Inflammatory macrophage treated with lipopolysaccharide for 4 hours (primary cell): ENCODE results near the gene ZNF594.
"Not testable (repeated sequence)": the region's sequence is repeated elsewhere in the genome, so short reads cannot be mapped to it uniquely, and the experiment has no call there.

Experiments used
- DNase-seq: peaks from one replicate; pipeline ENCODE4 v3.0.0-alpha.2; 2020

Gene ZNF594

DNA sequence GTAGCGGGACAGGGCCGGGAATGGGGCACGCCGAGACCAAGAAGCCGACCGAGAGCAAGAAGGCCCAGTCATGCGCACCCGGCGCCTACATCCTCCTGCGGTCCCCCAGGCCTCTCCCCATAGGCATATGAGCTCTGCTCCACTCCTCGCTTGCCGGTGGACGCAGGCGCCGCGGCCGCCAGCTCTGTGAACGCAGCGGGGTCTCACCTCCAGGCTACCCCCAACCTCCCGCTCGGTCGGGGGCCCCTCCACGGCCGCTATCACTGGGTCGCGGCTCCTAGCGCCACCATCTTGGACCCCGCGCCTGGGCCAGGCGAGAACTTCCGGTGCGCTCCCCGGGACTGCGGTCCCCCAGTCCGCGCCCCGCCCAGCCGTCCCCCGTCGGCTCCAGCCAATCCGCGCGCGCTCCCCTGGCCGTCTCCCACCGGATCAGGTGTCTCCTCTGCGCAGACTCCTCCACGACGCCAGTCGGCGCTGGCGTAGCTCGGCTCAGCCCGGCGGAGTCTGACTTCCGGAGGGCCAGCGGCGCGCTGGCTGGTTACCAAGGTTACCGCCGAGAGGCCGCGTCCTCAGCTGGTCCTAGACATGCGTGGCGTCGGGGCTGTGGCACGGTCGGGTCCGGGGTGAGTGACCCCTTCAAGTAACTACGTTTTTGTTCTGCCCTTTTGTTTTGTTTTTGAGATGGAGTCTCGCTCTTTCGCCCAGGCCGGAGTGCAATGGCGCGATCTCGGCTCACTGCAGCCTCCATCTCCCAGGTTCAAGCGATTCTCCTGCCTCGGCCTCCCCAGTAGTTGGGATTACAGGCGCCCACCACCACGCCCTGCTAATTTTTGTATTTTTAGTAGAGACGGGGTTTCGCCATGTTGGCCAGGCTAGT, at the start of gene ZNF594:
Gene ZNF594 (minus strand): TSS at position 328 of the 877 bp plus-strand sequence. CDS start 7,612 bp downstream, outside the sequence.
- DNase-seq, result peak; percentile 95

DNA sequence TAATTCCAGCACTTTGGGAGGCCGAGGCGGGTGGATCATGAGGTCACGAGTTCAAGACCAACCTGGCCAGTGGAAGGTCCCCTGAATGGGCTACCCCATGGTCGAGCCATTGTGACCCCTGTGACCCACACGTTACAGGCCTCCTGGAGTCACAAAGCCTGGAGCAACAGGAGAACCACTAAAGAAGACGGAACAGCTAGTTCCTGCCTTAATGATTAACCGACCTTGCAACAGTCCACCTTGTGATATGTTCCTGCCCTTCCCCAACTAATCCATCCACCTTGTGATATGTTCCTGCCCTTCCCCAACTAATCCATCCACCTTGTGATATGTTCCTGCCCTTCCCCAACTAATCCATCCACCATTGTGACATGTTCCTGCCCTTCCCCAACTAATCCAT, 48.1 kb upstream of the ZNF594 start:
- DNase-seq, result not testable (repeated sequence)

DNA sequence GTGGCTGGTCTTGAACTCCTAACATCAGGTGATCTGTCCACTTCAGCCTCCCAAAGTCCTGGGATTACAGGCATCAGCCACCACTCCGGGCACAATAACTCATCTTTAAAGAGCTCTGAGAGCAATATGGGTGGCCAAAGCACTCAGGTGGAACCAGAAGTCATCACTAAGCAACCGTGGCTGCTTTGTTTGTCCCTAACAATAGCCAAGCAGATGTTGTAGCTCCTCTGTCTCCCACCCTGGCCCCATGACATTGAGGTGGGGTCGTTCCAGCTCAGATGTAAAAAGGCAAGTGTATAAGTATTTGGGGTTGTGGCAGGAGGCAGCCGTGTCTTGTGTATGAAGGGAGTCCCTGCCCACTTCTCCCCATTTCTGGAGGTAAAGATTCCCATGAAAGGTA, 46.7 kb upstream of the ZNF594 start:
- DNase-seq, result no peak

DNA sequence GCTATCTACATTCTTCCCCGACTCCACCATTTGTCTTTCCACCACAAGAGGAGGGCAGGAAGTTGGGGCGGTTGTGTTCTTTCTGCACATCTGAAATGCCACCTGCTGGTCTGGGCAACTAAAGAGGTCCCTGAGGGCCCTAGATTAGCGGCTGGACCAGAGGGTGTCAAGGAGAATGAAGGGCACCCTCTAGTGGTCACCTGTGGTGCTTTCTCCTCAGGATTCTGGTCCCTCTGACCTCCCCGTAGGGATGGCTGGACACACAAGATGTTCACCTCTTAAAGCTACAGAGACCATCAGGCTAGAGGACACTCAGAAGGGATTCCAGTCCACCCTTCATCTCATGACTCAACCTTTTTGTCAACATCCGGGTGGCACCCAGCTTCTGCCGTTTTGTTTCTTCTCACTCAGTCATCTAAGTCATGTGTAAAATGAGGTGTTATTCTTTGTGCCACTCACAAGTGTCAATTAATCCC, 45.9 kb upstream of the ZNF594 start:
- DNase-seq, result peak; percentile 84

DNA sequence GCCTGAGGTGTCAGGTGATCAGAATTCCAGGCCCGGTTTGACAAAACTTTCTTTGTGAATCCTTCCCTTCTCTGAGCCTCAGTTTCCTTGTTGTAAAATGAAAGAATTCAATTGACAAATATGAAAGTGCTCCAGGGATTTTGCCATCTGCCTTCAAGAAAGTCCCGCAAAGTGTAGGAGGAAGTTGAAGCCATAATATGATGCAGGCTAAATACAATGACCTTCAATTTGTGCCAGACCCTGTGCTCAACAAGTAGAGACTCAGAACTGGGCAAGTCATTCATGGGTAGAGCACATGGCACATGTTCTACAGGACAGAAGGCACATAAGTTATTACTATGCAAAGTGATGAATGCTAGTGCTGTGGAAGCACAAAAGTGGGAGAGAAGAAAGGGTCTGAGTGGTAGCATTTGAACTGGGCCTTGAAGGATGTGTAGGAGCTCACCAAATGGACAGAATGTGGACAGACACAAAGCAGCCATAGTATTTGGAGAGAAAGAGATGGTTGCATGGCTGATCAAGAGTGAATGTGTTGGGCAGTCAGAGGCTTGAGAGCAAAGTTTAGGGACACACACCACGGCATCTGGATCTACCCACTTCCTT, 45.4 kb upstream of the ZNF594 start:
- DNase-seq, result peak; percentile 52

DNA sequence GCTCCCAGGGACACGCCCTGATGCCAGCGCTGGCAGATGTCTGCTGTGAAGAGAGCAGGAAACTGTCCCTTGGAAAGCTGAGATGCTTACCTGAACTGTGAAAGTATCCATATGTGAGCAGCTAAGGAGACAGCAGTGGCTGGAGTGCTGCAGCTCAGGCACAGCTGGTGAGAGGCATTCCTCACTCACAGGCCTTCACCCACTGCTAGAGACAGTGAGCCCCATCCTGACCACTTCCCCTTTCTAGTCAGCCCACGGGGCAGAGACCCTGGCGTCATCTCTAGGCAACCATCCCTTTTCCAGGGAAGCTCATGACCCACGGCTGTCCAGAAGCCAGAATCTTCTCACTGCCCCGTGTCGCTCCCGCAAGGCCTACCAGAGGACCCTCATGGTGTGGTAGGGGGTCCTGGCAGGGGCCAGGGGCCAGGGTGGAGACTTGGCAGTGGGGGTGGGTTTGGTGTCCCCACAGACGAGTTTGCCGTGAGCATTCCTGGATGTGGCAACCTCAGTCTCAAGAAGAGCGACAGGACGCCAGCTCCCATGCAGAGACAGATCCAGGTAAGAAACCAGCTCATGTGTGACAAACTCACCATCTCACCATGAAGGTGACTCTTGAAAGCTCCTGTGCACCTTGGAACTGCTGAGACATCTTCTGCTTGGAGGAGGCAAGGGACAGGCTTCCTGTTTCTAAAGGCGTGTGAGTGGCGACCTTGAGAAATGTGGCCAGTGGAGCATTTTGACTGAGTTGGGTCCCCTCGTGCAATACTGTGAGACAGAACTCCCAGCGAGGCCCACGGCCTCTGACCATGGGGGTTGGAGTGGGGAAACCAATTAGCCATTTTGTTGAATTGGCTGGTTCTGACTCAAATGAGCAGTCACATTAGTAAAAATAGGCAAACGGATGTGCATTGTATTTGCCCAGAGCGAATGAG, 43.2 kb upstream of the ZNF594 start, which contains the start of gene SCIMP:
Gene SCIMP (minus strand): TSS at position 216 of the 932 bp plus-strand sequence. CDS start 105 bp downstream, at position 111.
- peak; percentile 94 for DNase-seq

DNA sequence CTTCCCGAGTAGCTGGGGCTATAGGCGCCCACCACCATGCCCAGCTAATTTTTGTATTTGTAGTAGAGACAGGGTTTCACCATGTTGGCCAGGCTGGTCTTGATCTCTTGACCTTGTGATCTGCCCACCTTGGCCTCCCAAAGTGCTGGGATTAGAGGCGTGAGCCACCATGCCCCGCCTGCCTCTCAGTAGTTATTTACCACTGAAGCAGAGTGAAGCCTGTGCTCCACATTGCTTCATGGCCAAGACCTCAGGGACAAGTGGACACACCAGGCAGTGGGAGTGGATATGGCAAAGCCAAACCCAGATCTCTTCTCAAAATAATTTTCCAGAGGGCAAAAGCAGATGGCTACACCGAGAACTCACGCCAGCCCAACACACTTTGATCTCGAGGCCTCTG, 41.8 kb upstream of the ZNF594 start:
- DNase-seq, result not testable (repeated sequence)

DNA sequence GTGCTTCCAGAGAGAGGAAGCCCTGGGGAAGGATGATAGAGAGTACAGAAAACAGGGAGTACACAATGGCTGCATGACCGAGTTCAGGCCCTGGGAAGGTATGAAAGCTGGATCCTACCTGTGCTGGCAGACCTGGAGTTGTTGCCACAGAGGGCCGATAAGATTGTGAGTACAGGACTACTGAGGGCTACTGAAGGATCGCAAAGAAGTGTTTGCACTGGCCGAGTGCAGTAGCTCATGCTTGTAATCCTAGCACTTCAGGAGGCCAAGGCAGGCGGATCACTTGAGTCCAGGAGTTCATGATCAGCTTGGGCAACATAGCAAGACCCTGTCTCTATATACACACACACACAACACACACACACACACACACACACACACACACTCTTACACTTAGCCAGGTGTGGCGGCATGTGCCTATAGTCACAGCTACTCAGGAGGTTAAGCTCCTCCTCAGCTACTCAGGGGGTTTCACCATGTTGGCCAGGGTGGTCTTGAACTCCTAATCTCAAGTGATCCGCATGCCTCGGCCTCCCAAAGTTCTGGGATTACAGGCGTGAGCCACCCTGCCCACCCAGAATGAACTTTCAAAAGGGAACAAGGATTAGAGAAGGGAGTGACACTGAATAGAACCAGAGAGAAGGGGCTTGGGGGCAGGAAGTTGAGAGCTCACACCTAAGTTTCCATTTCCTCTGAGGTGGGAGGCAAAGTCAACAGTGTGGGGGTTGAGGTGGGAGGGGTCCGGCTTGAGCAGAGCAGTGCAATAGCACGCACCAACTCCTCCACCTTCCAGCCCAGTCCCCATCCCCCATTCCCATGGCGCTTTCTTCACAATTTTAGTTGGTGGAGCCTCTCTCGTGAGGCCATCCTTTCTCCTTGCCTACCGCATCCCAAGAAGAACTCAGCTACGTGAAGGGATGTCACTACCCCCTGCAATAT, 35.5 kb upstream of the ZNF594 start:
- no peak for DNase-seq

DNA sequence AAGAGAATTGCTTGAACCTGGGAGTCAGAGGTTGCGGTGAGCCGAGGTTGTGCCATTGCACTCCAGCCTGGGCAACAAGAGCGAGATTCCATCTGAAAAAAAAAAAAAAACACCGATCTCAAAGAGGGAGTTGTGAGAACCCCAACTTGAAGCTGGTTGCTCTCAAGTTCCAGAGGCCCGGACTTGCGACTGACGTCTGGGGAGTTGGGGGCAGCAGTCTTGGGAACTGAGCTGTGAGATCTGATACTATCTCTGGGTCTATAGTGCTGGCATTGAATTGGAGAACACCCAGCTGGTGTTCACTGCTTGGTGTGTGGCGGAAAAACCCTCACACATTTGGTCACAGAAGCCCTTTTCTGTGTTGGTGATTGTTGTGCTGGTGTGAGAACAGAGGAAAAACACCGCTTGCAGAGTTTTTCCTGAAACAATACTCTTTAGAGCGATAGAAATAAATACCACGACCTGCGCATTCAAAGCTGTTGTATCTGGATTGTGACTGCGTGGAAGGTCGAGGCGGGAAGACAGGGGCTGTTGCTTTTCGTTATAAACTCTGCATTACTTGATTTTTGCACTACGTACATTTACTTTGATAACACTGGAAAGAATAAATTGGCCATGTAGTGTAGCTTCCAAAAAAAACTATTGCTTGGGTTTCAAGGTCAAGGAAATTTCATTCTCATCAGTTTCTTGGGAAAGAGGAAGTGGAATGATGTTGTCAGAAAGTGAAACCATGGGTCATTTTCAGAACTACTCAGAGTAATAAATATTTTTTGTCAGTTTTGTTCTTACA, 34.2 kb upstream of the ZNF594 start:
- DNase-seq, result peak; percentile 90

DNA sequence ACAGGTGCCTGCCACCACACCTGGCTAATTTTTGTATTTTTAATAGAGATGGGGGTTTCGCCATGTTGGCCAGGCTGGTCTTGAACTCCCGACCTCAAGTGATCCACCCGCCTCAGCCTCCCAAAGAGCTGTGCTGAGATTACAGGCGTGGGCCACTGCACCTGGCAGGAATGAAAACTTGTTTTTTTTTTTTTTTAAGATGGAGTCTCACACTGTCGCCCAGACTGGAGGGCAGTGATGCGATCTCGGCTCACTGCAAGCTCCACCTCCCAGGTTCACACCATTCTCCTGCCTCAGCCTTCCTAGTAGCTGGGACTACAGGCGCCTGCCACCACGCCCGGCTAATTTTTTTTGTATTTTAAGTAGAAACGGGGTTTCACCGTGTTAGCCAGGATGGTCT, 30.2 kb upstream of the ZNF594 start:
- not testable (repeated sequence) for DNase-seq

DNA sequence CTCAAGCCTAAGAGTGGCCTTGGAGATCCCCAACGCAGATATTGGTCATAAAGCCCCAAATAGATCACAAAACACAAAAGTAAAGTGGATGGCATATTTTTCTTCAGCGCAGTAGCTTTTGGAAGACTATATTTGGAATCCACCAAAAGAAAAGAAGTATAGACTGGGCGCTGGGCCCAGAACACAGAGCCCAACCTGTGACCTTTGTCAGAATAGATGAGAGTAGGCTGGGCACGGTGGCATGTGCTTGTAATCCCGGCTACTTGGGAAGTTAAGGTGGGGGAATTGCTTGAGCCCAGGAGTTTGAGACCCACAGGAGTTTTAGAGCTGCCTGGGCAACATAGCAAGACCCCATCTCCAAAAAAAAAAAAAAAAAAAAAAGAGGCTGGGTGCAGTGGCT, 28.4 kb upstream of the ZNF594 start:
- DNase-seq, result no peak

DNA sequence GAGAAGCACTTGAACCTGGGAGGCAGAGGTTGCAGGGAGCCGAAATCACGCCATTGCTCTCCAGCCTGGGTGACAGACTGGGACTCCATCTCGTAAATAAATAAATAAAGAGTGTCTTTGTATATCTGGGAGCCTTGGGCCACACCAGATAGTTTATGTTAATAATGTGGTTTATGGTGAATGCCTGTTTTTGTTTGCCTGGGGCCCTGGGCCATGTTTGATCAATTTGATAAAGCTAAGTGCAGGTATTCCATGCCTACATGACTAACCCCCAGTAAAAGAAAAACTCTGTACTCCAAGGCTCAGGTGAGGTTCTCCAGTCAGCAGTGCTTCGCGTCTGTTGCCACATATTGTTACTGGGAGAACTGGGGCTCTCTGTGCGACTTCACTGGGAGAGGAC, 27.9 kb upstream of the ZNF594 start:
- no peak for DNase-seq

DNA sequence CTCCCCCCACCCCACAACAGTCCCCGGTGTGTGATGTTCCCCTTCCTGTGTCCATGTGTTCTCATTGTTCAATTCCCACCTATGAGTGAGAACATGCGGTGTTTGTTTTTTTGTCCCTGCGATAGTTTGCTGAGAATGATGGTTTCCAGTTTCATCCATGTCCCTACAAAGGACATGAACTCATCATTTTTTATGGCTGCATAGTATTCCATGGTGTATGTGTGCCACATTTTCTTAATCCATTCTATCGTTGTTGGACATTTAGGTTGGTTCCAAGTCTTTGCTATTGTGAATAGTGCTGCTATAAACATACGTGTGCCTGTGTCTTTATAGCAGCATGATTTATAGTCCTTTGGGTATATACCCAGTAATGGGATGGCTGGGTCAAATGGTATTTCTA, 25.9 kb upstream of the ZNF594 start:
- not testable (repeated sequence) for DNase-seq

DNA sequence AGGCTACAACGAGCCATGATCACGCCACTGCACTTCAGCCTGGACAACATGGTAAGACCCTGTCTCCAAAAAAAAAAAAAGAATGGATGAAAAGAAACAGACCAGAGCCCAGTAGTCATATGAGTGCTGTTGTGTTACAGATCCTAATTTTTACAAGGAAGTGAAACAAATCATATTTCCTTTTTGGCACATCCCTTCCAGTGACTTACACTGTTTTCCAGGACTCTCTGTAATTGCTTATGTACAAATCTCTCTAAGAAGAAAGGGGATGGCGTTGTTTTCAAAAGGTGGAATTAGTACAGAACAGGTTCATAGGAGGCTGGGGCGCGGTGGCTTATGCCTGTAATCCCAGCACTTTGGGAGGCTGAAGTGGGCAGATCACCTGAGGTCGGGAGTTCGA, 19.8 kb upstream of the ZNF594 start:
- peak; percentile 80 for DNase-seq

DNA sequence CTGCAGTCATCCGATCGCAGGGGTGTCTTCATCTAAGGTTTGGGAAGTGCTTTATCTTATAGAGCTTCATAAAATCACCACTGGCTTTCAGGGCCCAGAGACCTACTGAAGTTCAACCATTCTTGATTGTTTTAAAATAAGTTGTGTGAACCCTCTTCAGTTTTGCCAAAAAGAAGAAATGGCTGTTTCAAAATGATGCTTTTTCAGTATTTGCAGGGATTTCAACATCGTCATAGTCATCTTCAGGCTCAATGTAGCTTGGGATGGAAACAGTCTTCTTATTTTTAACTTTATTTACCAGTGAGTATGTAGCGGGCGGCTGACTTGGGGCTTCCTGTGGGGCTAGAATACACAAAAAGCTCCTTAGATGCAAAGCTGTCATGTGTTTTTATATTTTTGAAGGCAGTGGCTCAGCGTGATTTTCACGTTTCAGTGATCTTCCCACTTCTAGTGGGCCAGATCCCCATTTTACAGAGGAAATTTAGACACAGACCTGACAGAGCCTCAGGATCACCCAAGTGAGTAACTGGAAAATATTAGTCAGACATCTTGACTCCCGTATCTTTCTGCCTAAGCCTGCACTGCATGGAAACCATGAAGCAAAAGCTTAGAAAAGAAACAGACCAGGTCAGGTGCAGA, 19.1 kb upstream of the ZNF594 start:
- DNase-seq, result peak; percentile 71

DNA sequence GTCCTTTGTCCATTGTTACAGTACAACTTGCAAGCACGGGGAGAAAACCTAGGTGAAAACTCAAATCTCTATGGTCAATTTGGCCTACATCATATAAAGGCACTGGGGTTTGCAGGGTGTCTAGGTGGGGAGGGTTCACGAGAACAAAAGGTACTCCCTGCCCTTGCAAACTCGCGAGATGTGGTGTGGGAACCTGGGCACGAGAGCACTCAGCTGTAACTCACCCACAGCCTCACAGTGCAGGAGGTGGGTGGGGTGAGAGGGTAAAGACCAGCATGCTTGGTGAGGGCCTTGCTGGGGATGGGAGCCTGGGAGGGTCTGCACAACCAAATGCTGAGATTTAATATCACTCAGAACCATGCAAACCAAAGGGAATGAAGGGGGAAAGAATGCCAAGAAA, 18.4 kb upstream of the ZNF594 start:
- DNase-seq, result no peak

DNA sequence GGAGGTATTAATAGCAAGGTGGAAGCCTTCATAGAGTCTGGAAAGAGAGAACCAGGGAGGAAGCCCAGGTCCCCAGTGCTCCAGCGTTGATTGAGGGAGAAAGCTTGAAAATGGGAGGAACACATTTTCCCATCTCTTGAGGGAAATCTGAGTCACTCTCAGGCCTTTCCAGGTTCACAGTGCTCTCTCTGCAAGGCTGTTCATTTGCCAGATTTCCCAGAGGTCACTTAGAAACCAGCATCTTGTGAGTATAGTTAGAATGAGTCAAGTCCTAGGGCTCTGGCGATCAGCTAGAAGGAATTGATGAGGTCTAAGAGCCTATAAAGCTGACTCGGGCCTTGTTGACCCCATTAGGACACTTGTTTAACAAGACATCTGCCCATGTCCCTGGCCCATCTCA, 17.7 kb upstream of the ZNF594 start:
- no peak for DNase-seq

DNA sequence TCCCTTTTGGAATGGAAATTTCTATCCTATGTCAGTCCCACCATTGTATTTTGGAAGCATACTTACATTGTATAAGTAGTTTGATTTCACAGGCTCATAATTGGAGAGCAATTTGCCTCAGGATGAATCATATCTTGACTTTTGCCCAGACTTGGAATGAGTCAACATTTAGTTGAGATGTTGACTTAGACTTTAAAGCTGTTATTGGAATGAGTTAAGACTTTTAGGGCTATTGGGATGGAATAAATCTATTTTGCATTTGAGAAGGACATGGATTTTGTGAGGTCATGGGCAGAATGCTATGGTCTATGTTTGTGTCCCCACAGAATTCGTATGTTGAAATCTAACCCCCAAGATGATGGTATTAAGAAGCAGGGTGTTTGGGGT, 12.2 kb upstream of the ZNF594 start:
- DNase-seq, result no peak

DNA sequence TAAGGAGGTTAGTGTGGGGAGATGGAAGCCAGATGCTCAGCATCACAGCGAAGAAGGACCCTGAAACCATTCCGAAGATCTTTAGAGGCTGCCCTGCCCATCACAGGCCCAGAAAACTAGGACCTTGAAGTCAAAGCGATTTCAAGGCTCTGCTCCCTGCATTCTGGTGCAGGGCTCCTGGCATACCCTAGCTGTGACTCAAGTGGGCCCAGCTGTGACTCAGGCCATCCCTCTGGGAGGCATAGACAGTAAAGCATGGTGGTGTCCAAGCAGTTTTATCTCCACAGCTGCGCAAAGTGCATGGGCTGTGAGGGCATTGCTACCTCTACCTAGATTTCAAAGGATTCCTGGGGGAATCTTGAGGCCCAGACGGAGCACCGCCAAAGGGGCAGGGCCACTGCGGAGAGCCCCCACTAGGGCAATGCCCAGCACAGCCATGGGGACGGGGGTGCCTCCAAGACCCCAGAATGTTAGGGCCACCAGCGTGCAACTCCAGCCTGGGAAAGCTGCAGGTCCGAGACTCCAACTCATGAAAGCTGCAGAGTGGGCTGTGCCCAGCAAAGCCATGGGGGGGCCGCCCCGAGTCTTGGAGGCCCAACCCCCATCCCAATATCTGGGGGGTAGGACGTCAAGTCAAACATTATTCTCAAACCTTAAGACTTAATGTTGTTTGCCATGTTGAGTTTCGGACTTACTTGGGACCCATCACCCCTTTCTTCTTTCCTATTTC, 11.7 kb upstream of the ZNF594 start:
- DNase-seq, result no peak

DNA sequence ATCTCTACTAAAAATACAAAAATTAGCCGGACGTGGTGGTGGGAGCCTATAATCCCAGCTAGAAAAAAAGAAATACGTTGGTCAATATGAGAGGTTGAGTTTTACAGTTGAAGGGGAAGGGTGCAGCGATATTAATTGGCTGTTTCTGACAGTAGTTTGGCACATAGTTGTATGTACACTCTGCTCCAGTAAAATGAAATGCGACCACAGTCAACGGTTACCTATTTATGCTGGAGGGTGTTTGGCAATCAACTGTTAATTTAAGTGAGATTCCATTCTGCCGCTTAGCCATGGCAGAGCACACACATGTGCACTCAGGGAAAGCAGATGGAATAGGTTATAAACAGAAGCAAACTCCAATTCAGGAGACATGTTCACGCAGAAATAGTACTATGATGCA, 9.3 kb upstream of the ZNF594 start:
- DNase-seq, result no peak
